SK-N-SH treated with all-trans-retinoic acid at 6 μM for 48 hours (cell line): Measurements from ENCODE around the gene ABCB8.

Experiments
- BACH2 ChIP-seq: fragments of 250-450 bp; sonication (Bioruptor Pico); IDR thresholded peaks from 2 replicates; pipeline ENCODE4 v1.9.0; 2021; ENCODE audit warnings: mild to moderate bottlenecking, borderline replicate concordance
- CSRNP3 ChIP-seq: fragments of 250-450 bp; sonication (Bioruptor Pico); IDR thresholded peaks from 2 replicates; pipeline ENCODE4 v1.5.1; 2021; ENCODE audit warnings: mild to moderate bottlenecking, moderate library complexity
- PATZ1 ChIP-seq: fragments of 250-450 bp; sonication (Bioruptor Pico); IDR thresholded peaks from 2 replicates; pipeline ENCODE4 v1.8.0; 2020; ENCODE audit warnings: mild to moderate bottlenecking, moderate library complexity, borderline replicate concordance
- RARB ChIP-seq: fragments of 250-450 bp; sonication (Bioruptor Pico); IDR thresholded peaks from 2 replicates; pipeline ENCODE4 v1.8.0; 2021; ENCODE audit warnings: mild to moderate bottlenecking, moderate library complexity
- TCF4 ChIP-seq: fragments of 250-450 bp; sonication (Bioruptor Pico); IDR thresholded peaks from 2 replicates; pipeline ENCODE4 v1.8.0; 2021; ENCODE audit warnings: mild to moderate bottlenecking, moderate library complexity, borderline replicate concordance
- TOX ChIP-seq: fragments of 250-450 bp; sonication (Bioruptor Pico); IDR thresholded peaks from 2 replicates; pipeline ENCODE4 v1.8.0; 2021; ENCODE audit warnings: mild to moderate bottlenecking, moderate library complexity, borderline replicate concordance
- TSHZ2 ChIP-seq: fragments of 250-450 bp; sonication (Bioruptor Pico); IDR thresholded peaks from 2 replicates; pipeline ENCODE4 v1.5.0; 2020; ENCODE audit warnings: mild to moderate bottlenecking, moderate library complexity
- ZC3H10 ChIP-seq: fragments of 250-450 bp; sonication (Bioruptor Pico); IDR thresholded peaks from 2 replicates; pipeline ENCODE4 v1.5.1; 2021; ENCODE audit warnings: mild to moderate bottlenecking, moderate library complexity
- ZFP3 ChIP-seq: fragments of 250-450 bp; sonication (Bioruptor Pico); IDR thresholded peaks from 2 replicates; pipeline ENCODE4 v1.5.0; 2020; ENCODE audit warnings: mild to moderate bottlenecking, moderate library complexity
- ZFP30 ChIP-seq: fragments of 450-650 bp; formaldehyde crosslinking; IDR thresholded peaks from 2 replicates; pipeline ENCODE4 v1.5.0; 2022; ENCODE audit warnings: mild to moderate bottlenecking, moderate library complexity
- ZNF565 ChIP-seq: fragments of 450-650 bp; formaldehyde crosslinking; conservative IDR thresholded peaks from 2 replicates; pipeline ENCODE4 v1.5.0; 2020; ENCODE audit warnings: low read depth, mild to moderate bottlenecking, moderate library complexity
- ZNF70 ChIP-seq: fragments of 450-650 bp; formaldehyde crosslinking; IDR thresholded peaks from 2 replicates; pipeline ENCODE4 v1.5.0; 2020; ENCODE audit warnings: mild to moderate bottlenecking, moderate library complexity

GRCh38 chr7:151025924-151026671 is 2.2 kb upstream of the ABCB8 start:
- TF ChIP-seq PATZ1, result no peak
- TF ChIP-seq ZFP30, result no peak
- no peak for TF ChIP-seq CSRNP3 (CRISPR knock-in tag)
- TF ChIP-seq TOX, result no peak
- no peak for TF ChIP-seq BACH2
- no peak for TF ChIP-seq RARB (CRISPR knock-in tag)
- no peak for TF ChIP-seq ZC3H10 (CRISPR knock-in tag)
- no peak for TF ChIP-seq ZNF70 (CRISPR knock-in tag)
- no peak for TF ChIP-seq TCF4 (CRISPR knock-in tag)
- TF ChIP-seq ZFP3 (CRISPR knock-in tag), result no peak
- no peak for TF ChIP-seq TSHZ2 (CRISPR knock-in tag)
- TF ChIP-seq ZNF565, result no peak
